ENCODE data around the gene TMEM50B.

The TMEM50B gene

GRCh38 chr21:33478935-33479678 is 667 bp downstream of the TMEM50B start:
- peak; percentile 59; the same call in 1 of the 2 replicates for TF ChIP-seq ZBTB7A (IDR thresholded peaks at IDR 0.05; ENCODE audit: low read depth)
- no peak for TF ChIP-seq CREB1 (IDR thresholded peaks at IDR 0.05; ENCODE audit: low read depth)
- TF ChIP-seq EGR1 (IDR thresholded peaks at IDR 0.05): no peak
- TF ChIP-seq MAX (IDR thresholded peaks at IDR 0.05): peak; percentile 46; the same call in 1 of the 2 replicates
- TF ChIP-seq NFIC (IDR thresholded peaks at IDR 0.05): no peak

GRCh38 chr21:33478182-33478581 is 1.6 kb downstream of the TMEM50B start:
- TF ChIP-seq YY1 (IDR thresholded peaks at IDR 0.05; ENCODE audit: low read depth) (no peak), NFIC (IDR thresholded peaks at IDR 0.05) (no peak), TEAD4 (IDR thresholded peaks at IDR 0.05) (no peak)

- TF ChIP-seq MAX (IDR thresholded peaks at IDR 0.05) (no peak), CREB1 (IDR thresholded peaks at IDR 0.05; ENCODE audit: low read depth) (no peak), NFIC (IDR thresholded peaks at IDR 0.05) (no peak), TAF1 (IDR thresholded peaks at IDR 0.05; ENCODE audit: low read depth) (no peak), EP300 (IDR thresholded peaks at IDR 0.05; ENCODE audit: borderline replicate concordance) (no peak), REST (IDR thresholded peaks at IDR 0.05; ENCODE audit: low read depth) (no peak), USF1 (IDR thresholded peaks at IDR 0.05) (no peak), FOXM1 (IDR thresholded peaks at IDR 0.05; ENCODE audit: borderline replicate concordance, low read depth) (no peak), TEAD4 (IDR thresholded peaks at IDR 0.05) (no peak), ZBTB7A (IDR thresholded peaks at IDR 0.05; ENCODE audit: low read depth) (no peak), EGR1 (IDR thresholded peaks at IDR 0.05) (no peak), YY1 (IDR thresholded peaks at IDR 0.05; ENCODE audit: low read depth) (no peak), CEBPB (IDR thresholded peaks at IDR 0.05) (no peak), RAD21 (IDR thresholded peaks at IDR 0.05; ENCODE audit: low read depth) (no peak), TCF12 (IDR thresholded peaks at IDR 0.05; ENCODE audit: low read depth) (no peak)
These were observed 2.7 kb downstream of the TMEM50B start for GRCh38 chr21:33477066-33477465.

- no peak for TF ChIP-seq YY1 (IDR thresholded peaks at IDR 0.05; ENCODE audit: low read depth)
- no peak for TF ChIP-seq CREB1 (IDR thresholded peaks at IDR 0.05; ENCODE audit: low read depth)
- TF ChIP-seq REST (IDR thresholded peaks at IDR 0.05; ENCODE audit: low read depth): no peak
These were observed 6.4 kb downstream of the TMEM50B start for GRCh38 chr21:33473344-33473743.

GRCh38 chr21:33470701-33471100 is 9.1 kb downstream of the TMEM50B start:
- TF ChIP-seq EGR1 (IDR thresholded peaks at IDR 0.05) (no peak), CREB1 (IDR thresholded peaks at IDR 0.05; ENCODE audit: low read depth) (no peak), RAD21 (IDR thresholded peaks at IDR 0.05; ENCODE audit: low read depth) (no peak), CEBPB (IDR thresholded peaks at IDR 0.05) (no peak), REST (IDR thresholded peaks at IDR 0.05; ENCODE audit: low read depth) (no peak)

Data from Ishikawa (cell line).